K562 (cell line): ENCODE measurements around the gene HCCS. TPM values are rescaled to one million over a fixed set of nuclear protein-coding genes. Genes with fewer than 3 reads are reported as not detected.

Experiments used
- BMI1 ChIP-seq: fragments of 150-350 bp; IDR thresholded peaks from 2 replicates; pipeline ENCODE4 v1.6.1; 2014; ENCODE audit warnings: low read length
- CBX3 ChIP-seq, 2 experiments: IDR thresholded peaks; 1 replicate in 1 of 2; 2 replicates in 1 of 2; pipeline ENCODE4 v1.6.1; 2012; ENCODE audit warnings: inconsistent platforms in 2 of 2, low read length in 2 of 2, borderline replicate concordance in 1 of 2, control low read depth in 1 of 2
- GABPB1 ChIP-seq: sonication (generic); formaldehyde crosslinking; IDR thresholded peaks from 2 replicates; pipeline ENCODE4 v1.8.0; 2022; ENCODE audit warnings: mild to moderate bottlenecking, missing genetic modification reagents
- GATAD2B ChIP-seq: fragments of 450-650 bp; IDR thresholded peaks from 2 replicates; pipeline ENCODE4 v1.6.1; 2017; ENCODE audit warnings: mild to moderate bottlenecking, borderline replicate concordance
- GTF2E2 ChIP-seq: fragments of 200-800 bp; sonication (Bioruptor generic); IDR thresholded peaks from 2 replicates; pipeline ENCODE4 v1.6.1; 2016; ENCODE audit warnings: missing genetic modification characterization, missing compliant biosample characterization
- HCFC1 ChIP-seq: IDR thresholded peaks from 2 replicates; pipeline ENCODE4 v1.6.1; 2012; ENCODE audit warnings: low read depth, low read length, improper control_type of control experiment
- KDM2B ChIP-seq: fragments of 250-450 bp; sonication (Bioruptor Pico); IDR thresholded peaks from 2 replicates; pipeline ENCODE4 v1.8.0; 2021; ENCODE audit warnings: mild to moderate bottlenecking, moderate library complexity
- L3MBTL2 ChIP-seq: fragments of 450-650 bp; IDR thresholded peaks from 2 replicates; pipeline ENCODE4 v1.6.1; 2016; ENCODE audit warnings: mild to moderate bottlenecking, moderate library complexity
- MYC ChIP-seq, 2 experiments: fragments of 250-450 bp in 1 of 2; sonication (Bioruptor Pico) in 1 of 2; IDR thresholded peaks; 2 replicates each; pipeline versions ENCODE4 v1.5.1 to v1.6.1; 2012 to 2021; ENCODE audit warnings: low read depth in 2 of 2, borderline replicate concordance in 1 of 2, improper control_type of control experiment in 1 of 2, low read length in 1 of 2, mild to moderate bottlenecking in 1 of 2, moderate library complexity in 1 of 2
- NFE2 ChIP-seq: IDR thresholded peaks from 2 replicates; pipeline ENCODE4 v1.6.1; 2014; ENCODE audit warnings: antibody characterized with exemption, low read depth
- NR1H2 ChIP-seq: sonication (generic); formaldehyde crosslinking; IDR thresholded peaks from 2 replicates; pipeline ENCODE4 v1.4.0; 2020; ENCODE audit warnings: mild to moderate bottlenecking, missing genetic modification reagents
- PRPF4 ChIP-seq: fragments of 200-400 bp; formaldehyde crosslinking; IDR thresholded peaks from one replicate; pipeline ENCODE4 v1.6.1; 2017; ENCODE audit warnings: low read length, low read depth, mild to moderate bottlenecking; ENCODE audit not compliant: insufficient read depth, poor library complexity, severe bottlenecking
- TAF1 ChIP-seq: IDR thresholded peaks from 2 replicates; pipeline ENCODE4 v1.6.1; 2011; ENCODE audit warnings: mild to moderate bottlenecking, low read length, moderate library complexity; ENCODE audit not compliant: insufficient read depth, control insufficient read depth, severe bottlenecking; ENCODE audit errors: extremely low read depth
- TRIM28 ChIP-seq: fragments of 450-650 bp; IDR thresholded peaks from 2 replicates; pipeline ENCODE4 v1.6.1; 2017
- ZNF586 ChIP-seq: fragments of 450-650 bp; formaldehyde crosslinking; conservative IDR thresholded peaks from 2 replicates; pipeline ENCODE4 v1.4.0; 2020; ENCODE audit warnings: mild to moderate bottlenecking, moderate library complexity
- ZNF699 ChIP-seq: fragments of 250-450 bp; sonication (Bioruptor Pico); IDR thresholded peaks from 2 replicates; pipeline ENCODE4 v1.8.0; 2021; ENCODE audit warnings: mild to moderate bottlenecking, moderate library complexity; ENCODE audit not compliant: insufficient replicate concordance
- ZNF75A ChIP-seq: fragments of 450-650 bp; formaldehyde crosslinking; IDR thresholded peaks from 2 replicates; pipeline ENCODE4 v1.4.0; 2020; ENCODE audit warnings: mild to moderate bottlenecking
- polyA plus RNA-seq, 8 experiments: library from polyadenylated mRNA; depleted of rRNA in 4 of 8; stranded (reverse) in 5 of 8; unstranded in 3 of 8; fragments of >200 nt; fragmentation: Nextera tagmentation in 2 of 8; fragmentation: Illumina TruSeq in 1 of 8; extraction: Ambion mirVana in 2 of 8; extraction: Trizol in 1 of 8; gene quantifications; 2 replicates each; pipeline versions ENCODE4 v1.2.1 to v1.2.3, GENCODE V29; 2011 to 2014; ENCODE audit warnings: inconsistent platforms in 1 of 8, missing spikeins in 1 of 8
- total RNA-seq, 7 experiments: library from RNA; depleted of rRNA in 6 of 7; stranded (reverse); fragments of >200 nt in 6 of 7; fragmentation: Illumina TruSeq in 2 of 7; extraction: Trizol in 2 of 7; gene quantifications; 2 replicates each; pipeline versions ENCODE4 v1.2.1 to v1.2.3, GENCODE V29; 2011 to 2021; ENCODE audit warnings: low replicate concordance in 1 of 7
- TF ChIP-seq, protein P1 (sequence below), 2 experiments: fragments of 450-650 bp; IDR thresholded peaks; 2 replicates each; pipeline ENCODE4 v1.6.1; 2016
- TF ChIP-seq, protein P2 (sequence below): fragments of 450-650 bp; IDR thresholded peaks from one replicate; pipeline ENCODE4 v1.6.1; 2018; ENCODE audit warnings: mild to moderate bottlenecking, moderate library complexity; ENCODE audit not compliant: partially characterized antibody
- TF ChIP-seq, protein P3 (sequence below): sonication (generic); formaldehyde crosslinking; IDR thresholded peaks from 2 replicates; pipeline ENCODE4 v1.9.0; 2022; ENCODE audit warnings: mild to moderate bottlenecking, missing genetic modification reagents
- TF ChIP-seq, protein P4 (sequence below): fragments of 250-450 bp; sonication (Bioruptor Pico); IDR thresholded peaks from 2 replicates; pipeline ENCODE4 v1.8.0; 2022; ENCODE audit warnings: inconsistent platforms, mild to moderate bottlenecking, moderate library complexity, borderline replicate concordance
- TF ChIP-seq, protein P5 (sequence below): fragments of 450-650 bp; IDR thresholded peaks from 2 replicates; pipeline ENCODE4 v1.6.1; 2016; ENCODE audit warnings: low read depth, mild to moderate bottlenecking, moderate library complexity

HCCS gene
- total and polyA plus RNA-seq, 9 of the 15 experiments (the other 6 are each of a cell fraction or from before 2014, with no cell fraction given), result 22.9 to 81.5 (median 66.9) TPM

DNA sequence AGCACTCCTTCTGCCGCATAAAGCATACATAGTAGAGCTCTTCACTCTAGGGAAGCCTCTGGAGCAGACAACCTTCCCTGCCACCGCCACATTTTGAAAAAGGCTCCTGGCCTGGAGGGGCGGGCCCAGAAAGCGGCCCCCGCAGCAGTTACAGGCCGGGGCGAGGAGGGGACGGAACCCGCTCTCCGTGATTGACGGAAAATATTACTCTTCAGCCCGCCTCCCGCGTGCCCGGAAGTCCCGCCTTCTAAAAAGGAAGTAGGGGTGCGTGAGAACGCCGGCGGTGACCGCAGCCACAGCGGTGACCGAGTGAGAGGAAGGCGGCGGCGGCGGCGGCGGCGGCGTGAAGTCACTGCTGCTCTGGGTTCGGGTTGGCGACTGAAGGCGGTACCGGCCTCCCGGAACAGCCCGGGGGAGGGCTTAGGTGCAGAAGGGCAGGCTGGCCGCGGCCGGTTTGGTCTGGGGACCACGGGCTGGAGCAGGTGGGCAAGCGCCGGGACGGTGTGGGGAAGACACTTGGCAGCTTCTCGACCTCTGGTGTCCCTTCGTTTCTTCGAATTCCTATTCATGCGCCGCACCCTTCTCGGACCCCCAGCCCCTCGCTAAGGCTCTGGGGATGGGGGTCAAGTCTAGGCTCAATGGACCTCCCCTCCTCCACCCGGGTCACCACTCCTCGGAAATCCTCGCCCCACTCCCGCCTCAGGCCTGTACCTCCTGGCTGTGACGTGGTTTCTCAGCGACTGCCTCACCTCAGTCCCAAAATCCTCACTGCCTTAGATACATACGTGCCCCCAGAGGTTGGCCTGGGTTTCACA lies at the start of gene HCCS (continued):
- TF ChIP-seq TAF1, result peak; percentile 68
- TF ChIP-seq, protein P1, sequence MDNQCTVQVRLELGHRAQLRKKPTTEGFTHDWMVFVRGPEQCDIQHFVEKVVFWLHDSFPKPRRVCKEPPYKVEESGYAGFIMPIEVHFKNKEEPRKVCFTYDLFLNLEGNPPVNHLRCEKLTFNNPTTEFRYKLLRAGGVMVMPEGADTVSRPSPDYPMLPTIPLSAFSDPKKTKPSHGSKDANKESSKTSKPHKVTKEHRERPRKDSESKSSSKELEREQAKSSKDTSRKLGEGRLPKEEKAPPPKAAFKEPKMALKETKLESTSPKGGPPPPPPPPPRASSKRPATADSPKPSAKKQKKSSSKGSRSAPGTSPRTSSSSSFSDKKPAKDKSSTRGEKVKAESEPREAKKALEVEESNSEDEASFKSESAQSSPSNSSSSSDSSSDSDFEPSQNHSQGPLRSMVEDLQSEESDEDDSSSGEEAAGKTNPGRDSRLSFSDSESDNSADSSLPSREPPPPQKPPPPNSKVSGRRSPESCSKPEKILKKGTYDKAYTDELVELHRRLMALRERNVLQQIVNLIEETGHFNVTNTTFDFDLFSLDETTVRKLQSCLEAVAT (IDR thresholded peaks at IDR 0.05), result no peak
- TF ChIP-seq PRPF4, result no peak
- TF ChIP-seq GABPB1, result peak; percentile 92
- TF ChIP-seq GATAD2B, result no peak; the same call in 1 of the 2 replicates
- no peak for TF ChIP-seq NFE2
- TF ChIP-seq, protein P2, sequence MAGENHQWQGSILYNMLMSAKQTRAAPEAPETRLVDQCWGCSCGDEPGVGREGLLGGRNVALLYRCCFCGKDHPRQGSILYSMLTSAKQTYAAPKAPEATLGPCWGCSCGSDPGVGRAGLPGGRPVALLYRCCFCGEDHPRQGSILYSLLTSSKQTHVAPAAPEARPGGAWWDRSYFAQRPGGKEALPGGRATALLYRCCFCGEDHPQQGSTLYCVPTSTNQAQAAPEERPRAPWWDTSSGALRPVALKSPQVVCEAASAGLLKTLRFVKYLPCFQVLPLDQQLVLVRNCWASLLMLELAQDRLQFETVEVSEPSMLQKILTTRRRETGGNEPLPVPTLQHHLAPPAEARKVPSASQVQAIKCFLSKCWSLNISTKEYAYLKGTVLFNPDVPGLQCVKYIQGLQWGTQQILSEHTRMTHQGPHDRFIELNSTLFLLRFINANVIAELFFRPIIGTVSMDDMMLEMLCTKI, result no peak
- peak; percentile 23; the same call in 1 of the 2 replicates for TF ChIP-seq MYC (IDR thresholded peaks at IDR 0.05; ENCODE audit: low read depth, low read length)
- no peak for TF ChIP-seq MYC (CRISPR knock-in tag; IDR thresholded peaks at IDR 0.05; ENCODE audit: borderline replicate concordance, low read depth)
- TF ChIP-seq BMI1, result no peak
- TF ChIP-seq, protein P3, sequence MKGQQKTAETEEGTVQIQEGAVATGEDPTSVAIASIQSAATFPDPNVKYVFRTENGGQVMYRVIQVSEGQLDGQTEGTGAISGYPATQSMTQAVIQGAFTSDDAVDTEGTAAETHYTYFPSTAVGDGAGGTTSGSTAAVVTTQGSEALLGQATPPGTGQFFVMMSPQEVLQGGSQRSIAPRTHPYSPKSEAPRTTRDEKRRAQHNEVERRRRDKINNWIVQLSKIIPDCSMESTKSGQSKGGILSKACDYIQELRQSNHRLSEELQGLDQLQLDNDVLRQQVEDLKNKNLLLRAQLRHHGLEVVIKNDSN (CRISPR knock-in tag), result no peak
- no peak for TF ChIP-seq KDM2B (CRISPR knock-in tag)
- TF ChIP-seq ZNF75A, result no peak
- TF ChIP-seq NR1H2 (CRISPR knock-in tag), result no peak
- no peak for TF ChIP-seq TRIM28
- TF ChIP-seq, protein P4, sequence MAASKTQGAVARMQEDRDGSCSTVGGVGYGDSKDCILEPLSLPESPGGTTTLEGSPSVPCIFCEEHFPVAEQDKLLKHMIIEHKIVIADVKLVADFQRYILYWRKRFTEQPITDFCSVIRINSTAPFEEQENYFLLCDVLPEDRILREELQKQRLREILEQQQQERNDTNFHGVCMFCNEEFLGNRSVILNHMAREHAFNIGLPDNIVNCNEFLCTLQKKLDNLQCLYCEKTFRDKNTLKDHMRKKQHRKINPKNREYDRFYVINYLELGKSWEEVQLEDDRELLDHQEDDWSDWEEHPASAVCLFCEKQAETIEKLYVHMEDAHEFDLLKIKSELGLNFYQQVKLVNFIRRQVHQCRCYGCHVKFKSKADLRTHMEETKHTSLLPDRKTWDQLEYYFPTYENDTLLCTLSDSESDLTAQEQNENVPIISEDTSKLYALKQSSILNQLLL (CRISPR knock-in tag), result no peak
- TF ChIP-seq ZNF699 (CRISPR knock-in tag), result no peak
- TF ChIP-seq HCFC1, result no peak; the same call in 1 of the 2 replicates
- peak; percentile 38 for TF ChIP-seq L3MBTL2
- no peak for TF ChIP-seq ZNF586
- TF ChIP-seq, protein P5, sequence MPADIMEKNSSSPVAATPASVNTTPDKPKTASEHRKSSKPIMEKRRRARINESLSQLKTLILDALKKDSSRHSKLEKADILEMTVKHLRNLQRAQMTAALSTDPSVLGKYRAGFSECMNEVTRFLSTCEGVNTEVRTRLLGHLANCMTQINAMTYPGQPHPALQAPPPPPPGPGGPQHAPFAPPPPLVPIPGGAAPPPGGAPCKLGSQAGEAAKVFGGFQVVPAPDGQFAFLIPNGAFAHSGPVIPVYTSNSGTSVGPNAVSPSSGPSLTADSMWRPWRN, result no peak
- TF ChIP-seq CBX3 (IDR thresholded peaks at IDR 0.05; ENCODE audit: borderline replicate concordance in 1 of 2, low read length in 2 of 2), result peak in 1 of 2 experiments; percentile 23; a peak in 1 of 3 replicates
- TF ChIP-seq GTF2E2, result 0 out of 2 replicates have a peak, but pooled peaks have one; percentile 34
